Astrocyte of the hippocampus (primary cell): ENCODE measurements around the gene B3GNT7.
"Not testable (repeated sequence)": the region's sequence is repeated elsewhere in the genome, so short reads cannot be mapped to it uniquely, and the experiment has no call there.

Experiments used
- DNase-seq: peaks from one replicate; pipeline ENCODE4 v3.0.0; 2011; ENCODE audit warnings: low read depth, low spot score

Gene B3GNT7

DNA sequence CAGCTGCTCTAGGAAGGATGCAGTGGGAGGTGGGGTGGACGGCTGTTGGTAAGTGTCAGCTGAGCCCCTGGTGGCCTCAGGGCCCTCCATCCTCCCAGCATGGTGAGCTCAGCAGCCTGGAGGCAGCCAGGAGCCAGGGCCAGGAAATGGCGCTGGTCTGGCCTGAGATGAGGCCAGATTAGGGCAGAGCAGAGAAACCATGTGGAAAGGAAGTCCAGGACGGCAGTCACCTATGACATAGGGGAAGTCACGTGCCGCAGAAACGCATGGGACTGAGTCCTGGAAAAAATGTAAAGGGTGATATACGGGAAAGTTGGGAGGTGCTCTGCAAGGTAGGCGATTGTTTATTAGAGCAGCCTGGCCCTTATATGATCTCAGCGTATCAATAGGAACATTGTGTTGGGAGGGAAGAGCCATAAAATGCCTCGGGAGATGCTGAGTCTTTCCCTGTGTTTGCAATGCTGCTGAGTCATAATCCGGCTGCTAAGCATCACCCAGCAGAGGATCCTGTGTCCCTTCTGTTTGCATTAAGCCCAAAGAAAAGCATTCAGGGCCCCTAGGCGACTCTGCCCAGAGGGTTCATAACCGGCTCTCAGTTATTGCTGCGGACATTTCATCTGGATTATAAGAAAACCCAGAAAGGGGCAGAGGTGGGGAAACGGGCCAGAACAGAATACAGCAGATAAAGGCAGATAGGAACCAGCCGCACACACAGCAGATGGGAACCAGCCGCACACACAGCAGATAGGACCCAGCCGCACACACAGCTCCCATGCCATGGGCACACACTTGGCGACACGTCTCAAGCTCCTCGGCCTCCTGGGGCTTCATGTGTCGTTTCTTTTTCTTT lies 30.3 kb upstream of the B3GNT7 start:
- peak; percentile 68 for DNase-seq

DNA sequence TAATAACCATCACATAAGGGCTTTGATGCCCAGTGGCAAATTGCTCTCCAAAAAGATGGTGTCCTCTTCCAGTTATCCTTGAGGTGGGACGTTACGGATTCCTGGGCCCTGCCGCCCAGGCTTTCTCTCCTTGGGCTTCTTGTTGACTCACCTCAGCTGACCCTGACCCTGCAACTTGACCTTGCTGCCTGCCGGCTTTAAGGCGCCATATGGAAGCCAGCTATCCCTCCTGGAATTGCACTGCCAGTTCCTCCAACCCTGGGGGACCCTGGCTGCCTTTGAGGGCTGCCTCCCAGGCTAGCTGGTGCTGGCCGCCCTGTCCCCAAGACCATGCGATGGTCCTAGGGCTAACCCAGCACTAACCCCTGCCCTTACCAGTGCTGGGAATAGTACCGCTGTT lies 28.3 kb upstream of the B3GNT7 start:
- no peak for DNase-seq

DNA sequence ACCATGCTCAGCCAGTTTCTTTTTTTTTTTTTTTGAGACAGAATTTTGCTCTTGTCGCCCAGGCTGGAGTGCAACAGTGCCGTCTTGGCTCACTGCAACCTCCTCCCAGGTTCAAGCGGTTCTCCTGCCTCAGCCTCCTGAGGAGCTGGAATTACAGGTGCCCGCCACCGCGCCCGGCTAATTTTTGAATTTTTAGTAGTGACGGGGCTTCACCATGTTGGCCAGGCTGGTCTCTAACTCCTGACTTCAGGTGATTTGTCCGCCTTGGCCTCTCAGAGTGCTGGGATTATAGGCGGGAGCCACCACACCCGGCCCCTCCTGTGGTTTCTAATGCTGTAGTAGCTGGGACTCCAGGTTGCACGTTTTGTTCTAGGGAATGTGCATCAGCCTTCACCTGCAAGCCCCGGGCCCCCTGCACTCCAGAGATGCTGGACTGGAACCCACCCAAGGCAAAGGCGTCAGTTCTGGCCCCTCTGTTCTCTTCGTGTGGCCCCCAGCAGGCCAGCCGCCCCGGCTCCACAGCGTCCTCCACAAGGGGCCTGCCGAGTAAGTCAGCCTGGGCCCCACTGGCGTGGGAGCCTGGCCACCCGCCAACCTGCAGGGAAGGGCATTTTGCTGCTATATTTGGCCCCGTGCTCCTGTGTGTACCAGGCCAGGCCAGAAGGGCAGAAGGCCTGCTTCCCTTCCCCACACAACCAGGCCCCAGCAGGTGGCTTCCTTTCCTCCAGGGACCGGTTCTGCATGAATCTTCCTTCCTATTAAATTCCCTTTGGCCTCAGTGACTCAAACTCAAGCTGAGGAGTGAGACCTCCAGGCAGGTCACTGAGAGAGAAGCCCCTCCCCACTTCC lies 25.7 kb upstream of the B3GNT7 start:
- no peak for DNase-seq

DNA sequence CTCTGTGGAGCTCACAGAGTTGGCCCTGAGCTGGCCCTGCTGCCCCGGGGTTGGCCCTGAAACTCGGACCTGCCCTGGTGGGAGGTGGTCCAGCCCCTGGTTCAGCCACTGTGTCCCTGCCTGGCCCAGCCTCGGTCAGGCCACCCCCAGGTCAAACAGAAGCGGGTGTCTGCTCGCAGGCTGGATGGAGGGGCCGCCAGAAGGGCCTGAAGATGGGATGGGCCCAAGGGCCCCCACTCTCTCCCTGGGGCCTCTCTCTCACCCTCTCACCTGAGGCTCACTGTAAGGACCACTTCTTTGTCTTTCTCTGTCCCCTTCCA lies 25.1 kb upstream of the B3GNT7 start:
- no peak for DNase-seq

DNA sequence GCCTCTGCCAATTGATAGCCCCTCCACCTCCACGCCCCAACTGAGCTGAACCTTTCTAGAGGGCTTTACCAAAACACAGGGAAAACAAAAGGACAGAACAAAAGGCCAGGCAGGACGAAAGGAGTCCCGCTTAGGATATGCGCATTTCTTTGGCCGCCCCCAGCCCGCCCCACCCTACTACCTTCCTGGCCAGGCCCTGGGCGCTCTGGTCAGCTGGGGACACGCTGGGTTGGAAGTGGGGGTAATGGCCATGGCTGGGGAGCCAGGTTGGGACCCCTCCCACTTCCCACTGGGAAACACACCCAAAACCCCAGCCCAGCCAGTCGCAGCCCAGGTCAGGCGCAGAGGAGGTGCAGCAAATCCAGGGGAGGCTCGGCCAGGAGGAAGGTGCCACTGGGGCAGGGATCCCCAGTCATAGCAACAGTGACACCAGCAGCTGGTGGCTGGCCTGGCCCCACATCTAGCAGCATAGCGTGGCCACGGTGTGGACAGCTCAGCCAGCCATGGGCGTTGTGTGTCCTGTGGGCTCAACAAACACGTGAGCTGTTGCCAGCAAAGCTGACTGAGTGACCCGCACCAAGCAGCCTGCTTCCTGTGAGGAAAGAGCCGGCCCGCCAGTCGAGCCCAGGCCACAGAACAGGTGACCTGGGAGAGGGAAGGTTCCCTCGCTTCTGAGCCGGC lies 24.6 kb upstream of the B3GNT7 start:
- DNase-seq, result no peak

DNA sequence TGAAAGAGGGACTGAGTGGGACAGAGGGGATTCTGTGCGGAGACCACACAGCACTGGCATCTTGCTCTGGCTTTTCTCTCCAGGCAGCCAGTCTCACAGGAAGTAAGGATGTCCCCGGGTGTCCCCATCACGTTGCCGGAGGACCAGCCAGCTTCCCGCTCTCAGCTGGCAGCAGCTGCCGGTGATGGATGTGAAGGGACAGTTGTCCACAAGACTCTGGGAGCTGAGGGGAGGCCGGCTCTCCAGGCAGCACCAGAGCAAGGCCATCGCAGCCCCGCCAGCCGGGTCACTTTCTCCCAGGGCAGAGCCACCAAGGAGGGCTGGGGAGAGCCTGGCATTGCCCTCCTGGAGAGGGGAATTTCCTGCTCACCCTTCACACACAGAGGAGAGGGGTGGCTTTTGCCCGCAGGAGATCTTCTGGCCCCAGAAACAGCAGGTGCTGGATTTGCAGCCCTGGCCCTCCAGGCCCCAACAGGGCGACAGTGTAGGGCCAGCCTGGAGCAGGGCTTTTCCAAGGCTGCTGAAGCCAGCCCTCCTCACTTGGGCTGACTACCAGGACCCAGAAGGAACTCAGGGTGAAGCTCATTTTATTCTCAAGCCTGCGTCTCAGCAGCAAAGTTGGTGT lies 24.0 kb upstream of the B3GNT7 start:
- DNase-seq, result no peak

DNA sequence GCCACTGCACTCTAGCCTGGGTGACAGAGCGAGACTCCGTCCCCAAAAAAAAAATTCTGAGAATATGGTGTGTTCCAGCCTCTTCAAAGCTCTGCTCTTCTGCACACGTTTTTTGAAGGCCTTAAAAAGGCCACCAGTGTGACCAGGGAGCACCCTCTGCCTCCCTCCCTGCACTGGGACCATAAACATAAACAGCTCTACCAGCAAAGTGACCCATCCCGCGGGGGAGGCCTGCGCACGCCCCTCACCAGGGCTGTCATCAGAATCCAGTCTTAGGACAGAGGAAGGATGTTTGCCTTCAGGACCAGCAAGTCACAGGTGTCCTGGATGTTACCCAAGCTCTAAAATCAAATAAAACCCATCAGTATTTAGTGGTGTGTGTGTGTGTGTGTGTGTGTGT lies 23.2 kb upstream of the B3GNT7 start:
- DNase-seq, result no peak

DNA sequence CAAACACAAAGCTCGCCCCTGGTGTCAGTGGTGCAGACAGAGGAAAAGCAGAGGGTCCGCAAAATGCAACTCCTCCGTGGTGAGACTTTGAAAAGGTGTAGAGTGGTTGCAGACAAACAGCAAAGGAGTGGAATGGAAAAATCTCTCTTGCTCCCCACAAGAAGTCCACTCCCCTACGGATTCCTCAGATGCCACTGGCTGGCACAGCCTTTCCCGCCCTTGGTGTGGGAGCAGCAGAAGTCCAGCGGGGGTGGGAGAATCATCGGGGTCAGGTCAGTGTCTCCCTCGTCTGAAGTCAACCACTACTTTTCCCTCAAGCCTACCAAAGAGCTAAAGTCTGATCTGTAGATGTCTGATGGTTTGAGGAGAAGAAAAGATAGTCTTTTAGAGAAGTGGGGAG lies 22.3 kb upstream of the B3GNT7 start:
- no peak for DNase-seq

DNA sequence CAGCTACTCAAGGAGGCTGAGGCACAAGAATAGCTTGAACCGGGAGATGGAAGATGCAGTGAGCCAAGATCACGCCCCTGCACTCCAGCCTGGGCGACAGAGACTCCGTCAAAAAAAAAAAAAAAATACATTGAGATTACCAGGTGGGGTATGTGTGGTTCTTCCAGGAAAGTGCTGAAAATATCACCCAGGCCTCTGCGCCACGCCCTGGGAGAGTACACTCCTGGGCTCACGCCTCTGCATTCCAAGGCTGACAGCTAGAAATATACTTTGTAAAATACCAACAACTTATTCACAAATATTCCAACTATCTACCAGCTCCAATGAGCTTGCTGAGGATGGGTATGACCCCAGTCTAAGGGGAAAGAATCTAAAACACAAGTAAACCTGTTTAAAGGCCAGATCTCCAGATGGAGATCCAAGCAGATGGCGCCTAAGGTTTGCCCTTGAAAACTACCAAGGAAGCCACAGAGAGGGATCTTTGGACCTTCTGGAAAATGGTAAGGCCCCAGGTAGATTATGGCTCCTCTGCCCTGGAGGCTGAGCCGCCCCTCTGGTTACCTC lies 21.6 kb upstream of the B3GNT7 start:
- no peak for DNase-seq

DNA sequence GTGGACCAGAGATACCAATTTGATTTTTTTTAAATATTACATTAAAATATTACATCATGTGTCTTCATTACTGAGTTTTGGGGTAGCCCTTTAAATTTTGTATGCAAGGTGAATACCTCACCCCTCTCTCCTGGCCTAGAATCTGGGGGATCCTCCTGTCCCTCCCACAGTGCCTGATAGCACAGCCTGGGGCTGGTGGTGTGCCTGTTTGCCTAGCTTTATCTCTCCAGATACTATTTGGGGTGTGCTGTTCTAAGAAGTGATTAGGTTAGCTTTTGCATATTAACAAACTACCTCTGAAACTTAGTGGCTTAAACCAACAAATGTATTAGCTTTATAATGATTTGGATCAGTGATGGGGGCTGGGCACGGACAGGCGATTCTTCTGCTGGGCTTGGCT lies 20.7 kb upstream of the B3GNT7 start:
- DNase-seq, result no peak

DNA sequence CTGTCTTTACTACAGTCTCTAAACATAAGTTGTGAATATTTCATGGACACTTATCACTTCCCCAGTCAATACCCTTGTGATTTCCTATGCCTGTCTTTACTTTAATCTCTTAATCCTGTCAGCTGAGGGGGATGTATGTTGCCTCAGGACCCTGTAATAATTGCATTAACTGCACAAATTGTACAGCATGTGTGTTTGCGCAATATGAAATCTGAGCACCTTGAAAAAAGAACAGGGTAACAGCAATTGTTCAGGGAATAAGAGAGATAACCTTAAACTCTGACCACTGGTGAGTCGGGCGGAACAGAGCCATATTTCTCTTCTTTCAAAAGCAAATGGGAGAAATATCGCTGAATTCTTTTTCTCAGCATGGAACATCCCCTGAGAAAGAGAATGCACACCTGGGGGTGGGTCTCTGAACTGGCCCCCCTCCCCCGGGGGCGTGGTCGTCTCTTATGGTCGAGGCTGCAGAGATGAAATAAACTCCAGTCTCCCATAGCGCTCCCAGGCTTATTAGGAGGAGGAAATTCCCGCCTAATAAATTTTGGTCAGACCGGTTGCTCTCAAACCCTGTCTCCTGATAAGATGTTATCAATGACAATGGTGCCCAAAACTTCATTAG lies 19.4 kb upstream of the B3GNT7 start:
- not testable (repeated sequence) for DNase-seq

DNA sequence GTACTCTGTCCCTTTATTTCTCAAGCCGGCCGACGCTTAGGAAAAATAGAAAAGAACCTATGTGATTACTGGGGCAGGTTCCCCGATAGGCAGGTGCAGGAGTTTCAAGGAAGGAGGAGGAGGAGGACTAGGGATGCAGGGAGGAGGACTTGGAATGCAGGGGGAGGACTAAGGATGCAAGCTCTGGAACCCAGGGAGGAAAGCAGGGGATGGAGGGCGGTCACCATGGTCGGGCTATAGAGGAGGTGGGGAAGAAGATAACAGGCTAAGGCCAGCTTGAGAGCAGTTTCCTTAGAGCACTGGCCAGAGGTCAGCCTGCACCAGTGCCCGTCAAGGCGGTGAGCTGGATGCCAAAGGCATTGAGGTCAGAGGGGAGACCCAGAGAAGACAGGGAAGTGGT lies 18.7 kb upstream of the B3GNT7 start:
- no peak for DNase-seq

DNA sequence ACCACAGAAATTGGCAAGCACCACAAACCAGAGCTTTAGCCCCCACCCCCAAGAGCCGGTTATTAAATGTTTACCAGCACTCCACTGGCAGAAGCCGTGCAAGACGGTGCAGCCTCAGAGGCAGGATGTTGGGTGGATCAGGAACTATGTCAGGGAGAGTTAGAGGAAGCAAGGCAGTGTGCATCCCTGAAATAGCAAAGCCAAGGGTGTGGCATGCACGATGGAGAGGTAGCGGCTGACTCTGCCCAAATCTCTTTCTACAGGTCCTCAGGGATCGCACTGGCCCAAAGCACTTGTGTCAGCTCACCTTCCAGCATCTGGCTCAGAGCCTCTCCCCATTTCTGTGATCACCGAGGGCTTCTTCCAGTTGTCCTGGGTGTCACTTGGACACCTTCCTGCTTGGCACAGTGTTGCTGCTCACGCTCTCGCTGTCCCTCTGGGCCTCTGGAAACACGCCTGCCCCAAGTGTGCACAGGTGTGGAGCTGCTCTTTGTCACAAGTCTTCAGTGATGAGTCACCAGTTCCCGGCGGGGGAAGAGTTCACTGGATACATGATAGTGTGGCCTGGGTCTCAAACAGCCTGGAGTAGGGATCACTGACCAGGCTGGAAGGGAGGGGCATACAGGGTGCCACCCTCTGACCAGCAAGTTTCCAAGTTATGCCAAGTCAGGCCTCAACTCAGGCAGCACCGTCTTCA lies 17.3 kb upstream of the B3GNT7 start:
- DNase-seq, result no peak

DNA sequence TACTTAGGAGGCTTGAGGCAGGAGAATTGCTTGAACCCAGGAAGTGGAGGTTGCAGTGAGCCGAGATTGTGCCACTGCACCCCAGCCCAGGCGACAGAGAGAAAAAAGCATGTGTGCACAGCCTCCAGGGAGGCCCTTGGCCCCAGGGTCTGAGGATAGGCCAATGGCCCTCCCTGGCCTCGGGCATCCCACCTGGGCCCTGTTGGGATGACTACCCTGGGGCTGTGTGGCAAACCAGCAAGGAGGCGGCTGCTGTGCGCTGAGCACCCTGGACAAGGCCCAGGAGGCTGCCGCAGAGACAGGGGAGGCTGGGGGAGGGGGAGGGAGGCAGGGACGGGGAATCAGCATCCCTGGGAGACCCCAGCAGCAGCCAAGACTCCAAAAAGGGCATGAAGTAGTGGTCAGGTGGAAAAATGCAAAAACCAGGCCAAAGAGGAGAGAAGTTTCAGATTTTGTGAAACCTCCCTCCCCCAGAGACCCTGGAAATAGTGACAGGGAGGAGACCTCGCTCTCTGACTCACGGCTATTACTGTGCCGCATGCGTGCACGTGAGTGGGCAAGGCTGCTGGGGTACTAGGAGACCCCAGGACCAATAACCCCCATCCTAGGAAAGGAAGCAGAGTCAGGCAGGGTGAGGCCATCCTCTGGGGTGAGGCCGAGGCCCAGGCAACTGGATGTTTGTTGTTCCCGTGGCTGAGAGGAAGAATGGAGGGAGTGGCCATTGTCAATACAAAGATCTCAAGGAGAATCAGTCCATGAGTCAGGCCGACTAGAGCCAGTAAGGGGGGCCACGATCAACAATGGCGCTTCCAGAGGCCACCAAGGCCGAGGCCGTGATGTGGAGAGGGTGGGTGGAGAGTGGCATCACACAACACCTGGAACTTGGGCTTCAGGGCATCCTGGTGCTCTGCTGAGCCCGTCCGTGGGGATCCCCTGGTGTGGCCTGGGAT lies 16.0 kb upstream of the B3GNT7 start:
- DNase-seq, result peak; percentile 36

DNA sequence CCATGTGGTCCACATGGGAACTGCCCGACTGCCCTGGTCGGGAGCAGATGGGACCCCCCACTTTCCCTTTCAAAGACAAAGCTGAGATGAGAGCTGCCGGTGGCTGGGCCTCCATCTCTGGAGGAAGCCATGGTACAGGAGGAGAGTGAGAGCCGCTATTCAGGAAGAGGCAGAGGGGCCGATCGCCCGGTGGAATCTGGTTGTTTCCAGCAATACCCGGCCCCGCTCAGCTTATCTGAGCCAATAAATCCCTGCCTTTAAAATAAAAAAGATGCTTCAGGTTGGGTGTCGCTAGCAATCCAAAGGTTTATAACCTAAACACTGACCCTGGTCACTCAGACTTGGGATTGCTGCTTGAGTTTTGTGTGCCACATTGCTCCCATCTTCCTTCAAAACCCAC lies 15.2 kb upstream of the B3GNT7 start:
- DNase-seq, result no peak

DNA sequence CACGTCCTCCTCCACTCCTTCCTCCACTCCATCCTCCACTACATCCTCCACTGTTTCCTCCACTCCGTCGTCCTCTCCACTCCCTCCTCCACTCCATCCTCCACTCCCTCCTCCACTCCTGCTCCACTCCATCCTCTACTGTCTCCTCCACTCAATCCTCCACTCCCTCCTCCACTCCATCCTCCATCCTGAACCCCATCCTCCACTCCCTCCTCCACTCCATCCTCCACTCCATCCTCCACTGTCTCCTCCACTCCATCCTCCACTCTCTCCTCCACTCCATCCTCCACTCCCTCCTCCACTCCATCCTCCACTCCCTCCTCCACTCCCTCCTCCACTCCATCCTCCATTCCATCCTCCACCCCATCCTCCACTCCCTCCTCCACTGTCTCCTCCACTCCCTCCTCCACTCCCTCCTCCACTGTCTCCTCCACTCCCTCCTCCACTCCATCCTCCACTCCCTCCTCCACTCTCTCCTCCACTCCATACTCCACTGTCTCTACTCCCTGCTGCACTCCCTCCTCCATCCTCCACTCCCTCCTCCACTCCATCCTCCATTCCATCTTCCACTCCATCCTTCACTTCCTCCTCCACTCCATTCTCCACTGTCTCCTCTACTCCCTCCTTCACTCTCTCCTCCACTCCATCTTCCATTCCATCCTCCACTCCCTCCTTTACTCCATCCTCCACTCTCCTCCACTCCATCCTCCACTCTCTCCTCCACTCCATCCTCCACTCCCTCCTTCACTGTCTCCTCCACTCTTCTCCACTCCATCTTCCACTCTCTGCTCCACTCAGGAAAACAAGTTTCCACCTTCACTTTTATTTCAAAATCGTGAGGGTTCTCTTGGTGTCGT lies 14.3 kb upstream of the B3GNT7 start:
- DNase-seq, result no peak

DNA sequence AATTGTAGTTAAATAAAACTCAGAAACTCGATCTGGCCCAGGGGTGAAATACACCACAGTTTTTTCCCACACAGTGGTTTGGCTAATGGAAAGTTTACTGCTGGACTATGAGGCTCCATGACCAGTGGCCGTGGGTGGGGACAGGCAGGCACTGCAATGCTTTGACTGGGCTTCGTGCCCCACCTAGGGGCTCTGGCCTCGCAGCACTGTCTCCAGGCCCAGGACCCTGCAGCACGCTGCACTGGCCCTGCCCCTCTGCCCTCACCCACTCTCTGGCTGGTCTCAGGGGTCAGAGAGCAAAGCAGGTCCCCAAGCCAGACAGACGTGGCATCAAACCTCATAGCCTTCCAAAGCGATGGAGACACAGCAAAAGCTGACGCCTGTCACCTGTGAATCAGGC lies 13.4 kb upstream of the B3GNT7 start:
- no peak for DNase-seq

DNA sequence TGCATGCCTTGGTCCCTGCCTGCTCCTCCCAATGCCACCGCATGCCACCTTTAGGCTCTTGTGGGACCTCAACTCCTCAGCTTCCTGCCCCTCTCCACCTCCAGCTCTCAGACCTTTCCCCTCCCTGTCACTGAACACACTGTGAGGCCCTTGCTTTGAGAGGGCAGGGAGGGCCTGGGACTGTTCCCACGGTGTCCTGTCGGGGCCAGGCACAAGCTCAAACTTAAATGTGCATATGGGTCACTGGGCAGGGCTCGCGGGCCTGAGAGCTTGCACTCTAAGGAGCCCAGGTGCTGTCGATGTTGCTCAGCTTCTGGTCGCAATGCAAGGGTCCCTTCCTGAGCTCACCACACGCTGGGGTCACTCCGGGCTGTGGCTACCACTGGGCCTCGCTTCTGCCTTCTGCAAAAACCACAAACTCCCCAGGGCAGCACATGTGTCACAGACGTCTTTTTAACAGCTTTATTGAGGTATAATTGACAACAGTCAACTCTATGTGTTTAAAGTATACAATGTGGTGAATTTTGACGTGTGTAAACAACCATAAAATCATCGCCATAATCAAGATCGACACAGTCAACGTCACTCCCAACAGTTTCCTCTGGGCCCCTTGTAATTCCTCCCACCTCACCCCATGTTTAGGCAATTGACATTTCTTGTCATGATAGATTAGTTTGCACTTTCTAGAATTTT lies 11.9 kb upstream of the B3GNT7 start:
- no peak for DNase-seq
